Fibroblast of lung (primary cell): ENCODE results near the gene ERBB4.

Source experiments
- CTCF ChIP-seq, 2 donors: IDR thresholded peaks in 1 of 2; conservative IDR thresholded peaks in 1 of 2; 1 replicate in 1 of 2; 2 replicates in 1 of 2; pipeline ENCODE4 v1.5.1; 2011 to 2012; ENCODE audit warnings: low read length in 2 of 2, control low read depth in 1 of 2, inconsistent platforms in 1 of 2, low read depth in 1 of 2, mild to moderate bottlenecking in 1 of 2
- EZH2 ChIP-seq: IDR thresholded peaks from 2 replicates; pipeline ENCODE4 v1.5.1; 2012; ENCODE audit warnings: low read length, control low read depth, mild to moderate bottlenecking; ENCODE audit errors: missing control alignments

GRCh38 chr2:211631503-211631902, 907.1 kb downstream of the ERBB4 start:
- no peak for TF ChIP-seq EZH2
- no peak for TF ChIP-seq CTCF (conservative IDR thresholded peaks at IDR 0.05 in 1 of 2, IDR thresholded peaks at IDR 0.05 in 1 of 2; ENCODE audit: low read depth in 1 of 2, low read length in 2 of 2)
